Measurements from ENCODE around the gene LMF1.

LMF1 gene

DNA sequence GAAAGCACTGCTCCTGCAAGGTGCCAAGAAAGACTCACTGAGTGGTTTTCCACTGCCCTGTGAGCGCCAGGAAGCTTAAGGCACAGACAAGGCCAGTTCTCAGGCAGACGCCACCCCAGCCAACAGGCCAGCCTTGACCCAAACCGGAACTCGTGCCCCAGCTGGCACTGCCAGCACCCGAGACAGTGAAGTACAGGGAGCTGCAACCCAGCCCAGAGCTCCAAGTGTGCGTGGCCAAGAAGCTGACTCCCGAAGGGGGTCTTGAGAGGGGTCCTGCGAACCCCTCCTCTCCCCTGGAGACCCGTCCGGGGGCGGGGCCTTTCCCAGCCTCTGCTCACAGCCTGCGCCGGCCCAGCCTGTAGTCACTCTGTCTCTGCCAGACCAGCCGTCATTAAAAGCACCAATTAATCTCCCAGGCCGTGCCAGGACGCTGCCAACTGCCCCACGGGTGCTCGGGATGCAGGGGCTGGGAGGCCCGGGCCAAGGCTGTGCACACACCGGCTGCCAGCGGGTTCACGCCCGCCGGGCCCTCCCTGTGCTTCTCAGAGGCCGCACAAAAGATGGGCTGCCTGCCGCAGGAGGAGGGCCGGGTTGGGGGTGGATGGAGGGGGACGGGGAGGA is 6.4 kb upstream of the LMF1 start:
- no peak overlapping the region for H2AFZ ChIP-seq (ENCODE audit: low read depth)
- no peak overlapping the region for H3K4me3 ChIP-seq (IDR thresholded peaks at IDR 0.05; ENCODE audit: insufficient read depth, low read depth, low read length)
- no peaks in the 10 kb centered on the region for H3K79me2 ChIP-seq (ENCODE audit: insufficient read depth, low read depth)
- no peak overlapping the region for H3K27ac ChIP-seq
- TF ChIP-seq, protein P1, sequence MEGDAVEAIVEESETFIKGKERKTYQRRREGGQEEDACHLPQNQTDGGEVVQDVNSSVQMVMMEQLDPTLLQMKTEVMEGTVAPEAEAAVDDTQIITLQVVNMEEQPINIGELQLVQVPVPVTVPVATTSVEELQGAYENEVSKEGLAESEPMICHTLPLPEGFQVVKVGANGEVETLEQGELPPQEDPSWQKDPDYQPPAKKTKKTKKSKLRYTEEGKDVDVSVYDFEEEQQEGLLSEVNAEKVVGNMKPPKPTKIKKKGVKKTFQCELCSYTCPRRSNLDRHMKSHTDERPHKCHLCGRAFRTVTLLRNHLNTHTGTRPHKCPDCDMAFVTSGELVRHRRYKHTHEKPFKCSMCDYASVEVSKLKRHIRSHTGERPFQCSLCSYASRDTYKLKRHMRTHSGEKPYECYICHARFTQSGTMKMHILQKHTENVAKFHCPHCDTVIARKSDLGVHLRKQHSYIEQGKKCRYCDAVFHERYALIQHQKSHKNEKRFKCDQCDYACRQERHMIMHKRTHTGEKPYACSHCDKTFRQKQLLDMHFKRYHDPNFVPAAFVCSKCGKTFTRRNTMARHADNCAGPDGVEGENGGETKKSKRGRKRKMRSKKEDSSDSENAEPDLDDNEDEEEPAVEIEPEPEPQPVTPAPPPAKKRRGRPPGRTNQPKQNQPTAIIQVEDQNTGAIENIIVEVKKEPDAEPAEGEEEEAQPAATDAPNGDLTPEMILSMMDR (conservative IDR thresholded peaks at IDR 0.05; ENCODE audit: low read depth, low read length) = no peak
- H3K4me2 ChIP-seq = no peak overlapping the region
- no peaks in the 10 kb centered on the region for H4K20me1 ChIP-seq (ENCODE audit: insufficient read depth)
- H3K27me3 ChIP-seq (ENCODE audit: insufficient read depth, low read depth) = peaks cover 65% of the 10 kb centered on the region
- no peaks in the 10 kb centered on the region for H3K4me1 ChIP-seq (ENCODE audit: low read depth, poor library complexity, severe bottlenecking)
- H3K36me3 ChIP-seq (ENCODE audit: insufficient read depth) = no peaks in the 10 kb centered on the region
- no peak overlapping the region for H3K9ac ChIP-seq

DNA sequence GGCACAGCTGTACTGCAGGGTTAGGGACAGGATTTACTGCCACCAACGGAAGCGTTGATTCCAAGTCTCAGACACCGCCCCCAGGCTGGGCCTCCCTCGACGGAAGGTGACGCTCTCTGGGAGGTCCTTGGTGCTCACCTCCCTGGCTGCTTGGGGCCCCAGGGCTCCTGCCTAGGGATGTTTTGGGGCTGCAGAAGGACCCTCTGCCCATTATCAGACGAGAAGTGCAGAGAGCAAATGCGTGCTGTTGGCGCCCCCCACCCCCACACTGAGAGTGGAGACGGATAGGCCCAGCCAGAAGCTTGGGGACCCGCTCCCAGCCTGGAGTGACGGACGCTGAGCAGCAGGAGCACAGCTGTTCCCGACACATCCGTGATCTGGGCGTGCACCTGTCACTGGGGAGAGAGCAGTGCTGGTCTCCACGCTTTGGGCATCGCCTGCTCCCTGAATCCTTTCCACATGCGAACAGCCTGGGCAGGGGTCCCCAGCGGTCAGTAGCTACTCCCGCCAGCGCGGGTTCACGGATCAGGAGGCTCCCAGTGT is 5.7 kb upstream of the LMF1 start:
- H4K20me1 ChIP-seq (ENCODE audit: insufficient read depth) = no peaks in the 10 kb centered on the region
- H3K4me3 ChIP-seq (IDR thresholded peaks at IDR 0.05; ENCODE audit: insufficient read depth, low read depth, low read length) = no peak overlapping the region
- TF ChIP-seq, protein P1 (conservative IDR thresholded peaks at IDR 0.05; ENCODE audit: low read depth, low read length) = no peak
- no peak overlapping the region for H2AFZ ChIP-seq (ENCODE audit: low read depth)
- no peak overlapping the region for H3K27ac ChIP-seq
- peaks cover 73% of the 10 kb centered on the region for H3K27me3 ChIP-seq (ENCODE audit: insufficient read depth, low read depth)
- H3K36me3 ChIP-seq (ENCODE audit: insufficient read depth) = no peaks in the 10 kb centered on the region
- H3K4me1 ChIP-seq (ENCODE audit: low read depth, poor library complexity, severe bottlenecking) = no peaks in the 10 kb centered on the region
- H3K9ac ChIP-seq = no peak overlapping the region
- H3K79me2 ChIP-seq (ENCODE audit: insufficient read depth, low read depth) = no peaks in the 10 kb centered on the region
- no peak overlapping the region for H3K4me2 ChIP-seq

DNA sequence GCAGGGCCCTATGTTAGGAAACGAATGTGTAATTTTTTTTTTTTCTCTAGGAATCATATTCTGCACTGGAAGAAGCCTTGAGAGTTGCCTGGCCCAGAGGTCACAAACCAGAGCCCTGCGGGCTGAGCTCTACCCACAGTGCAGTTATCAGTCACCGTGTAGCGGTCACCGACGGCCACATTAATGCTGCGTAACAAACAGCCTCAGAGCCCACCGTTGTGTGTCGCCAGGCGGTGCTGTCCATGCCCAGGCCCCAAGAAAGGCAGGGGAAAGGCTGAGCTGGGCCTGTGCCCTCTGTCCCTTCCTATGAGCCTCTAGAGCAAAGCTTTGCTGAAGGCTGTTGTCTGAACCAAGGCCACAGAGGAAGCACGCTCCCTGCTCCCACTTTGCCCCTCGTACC is 4.5 kb upstream of the LMF1 start:
- no peaks in the 10 kb centered on the region for H3K36me3 ChIP-seq (ENCODE audit: insufficient read depth)
- H3K4me2 ChIP-seq = no peak overlapping the region
- no peaks in the 10 kb centered on the region for H3K4me1 ChIP-seq (ENCODE audit: low read depth, poor library complexity, severe bottlenecking)
- no peaks in the 10 kb centered on the region for H3K79me2 ChIP-seq (ENCODE audit: insufficient read depth, low read depth)
- H2AFZ ChIP-seq (ENCODE audit: low read depth) = no peak overlapping the region
- no peak overlapping the region for H3K27ac ChIP-seq
- H3K27me3 ChIP-seq (ENCODE audit: insufficient read depth, low read depth) = peaks cover 76% of the 10 kb centered on the region
- no peaks in the 10 kb centered on the region for H4K20me1 ChIP-seq (ENCODE audit: insufficient read depth)
- H3K9ac ChIP-seq = no peak overlapping the region
- TF ChIP-seq, protein P1 (conservative IDR thresholded peaks at IDR 0.05; ENCODE audit: low read depth, low read length) = no peak
- H3K4me3 ChIP-seq (IDR thresholded peaks at IDR 0.05; ENCODE audit: insufficient read depth, low read depth, low read length) = no peak overlapping the region

DNA sequence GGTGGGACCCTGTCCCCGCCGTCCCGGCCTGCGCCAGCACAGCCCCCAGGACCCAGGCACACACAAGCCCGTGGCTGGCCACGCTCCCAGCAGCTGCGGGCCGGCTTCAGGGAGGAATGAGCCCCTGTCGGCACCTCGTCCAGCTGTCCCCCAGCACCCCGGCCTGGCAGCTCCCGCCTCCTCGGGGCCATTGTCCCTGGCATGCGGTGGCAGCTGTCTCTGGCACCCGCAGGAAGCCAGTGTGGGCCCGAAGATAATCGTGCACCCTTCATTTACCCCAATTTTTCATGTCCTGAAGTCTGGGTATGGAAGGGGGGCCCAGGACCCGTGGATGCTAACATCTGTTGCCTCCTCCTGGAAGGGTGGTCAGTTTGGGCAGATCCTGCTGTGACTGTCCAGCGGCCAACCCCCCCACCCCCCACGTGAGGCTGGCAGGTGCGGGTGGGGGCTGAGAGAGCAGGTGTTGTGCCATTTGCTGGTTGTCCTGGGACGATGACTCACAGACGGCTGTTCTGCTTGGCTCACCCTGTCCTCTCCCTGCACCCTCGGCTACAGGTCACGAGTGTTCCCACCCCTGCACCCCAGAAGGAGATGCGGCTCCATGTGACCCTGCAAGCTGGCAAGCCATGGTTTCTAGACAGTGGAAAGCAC is 4.0 kb upstream of the LMF1 start:
- no peaks in the 10 kb centered on the region for H3K4me1 ChIP-seq (ENCODE audit: low read depth, poor library complexity, severe bottlenecking)

More for the DNA sequence above, 4.0 kb upstream of the LMF1 start:
- H3K79me2 ChIP-seq (ENCODE audit: insufficient read depth, low read depth) = no peaks in the 10 kb centered on the region
- no peak overlapping the region for H3K27ac ChIP-seq
- no peak overlapping the region for H3K9ac ChIP-seq
- no peak overlapping the region for H3K4me3 ChIP-seq (IDR thresholded peaks at IDR 0.05; ENCODE audit: insufficient read depth, low read depth, low read length)
- H3K36me3 ChIP-seq (ENCODE audit: insufficient read depth) = no peaks in the 10 kb centered on the region
- H3K4me2 ChIP-seq = no peak overlapping the region
- TF ChIP-seq, protein P1 (conservative IDR thresholded peaks at IDR 0.05; ENCODE audit: low read depth, low read length) = no peak
- peaks cover 71% of the 10 kb centered on the region for H3K27me3 ChIP-seq (ENCODE audit: insufficient read depth, low read depth)
- no peaks in the 10 kb centered on the region for H4K20me1 ChIP-seq (ENCODE audit: insufficient read depth)
- no peak overlapping the region for H2AFZ ChIP-seq (ENCODE audit: low read depth)
